RCC 7860 (cell line): ENCODE measurements around the gene ACOT13.
"Not testable (repeated sequence)": the region's sequence is repeated elsewhere in the genome, so short reads cannot be mapped to it uniquely, and the experiment has no call there.

Source experiments
- DNase-seq: peaks from one replicate; pipeline ENCODE4 v3.0.0-alpha.2; 2015; ENCODE audit warnings: low spot score
- FAIRE-seq: peaks from 2 replicates; lab custom pipeline; 2012; peaks lifted over from hg19 to GRCh38; lab: Jason Lieb, UNC

Gene ACOT13

GRCh38 chr6:24666641-24667377, at the start of gene ACOT13, which contains the start of gene TDP2:
TSS of gene ACOT13 (plus strand) at chr6:24667077. CDS start at chr6:24667264, 187 bp downstream.
TSS of gene TDP2 (minus strand) at chr6:24666899. CDS start at chr6:24666862, 37 bp downstream.
- FAIRE-seq (no peak), DNase-seq (peak; percentile 88)

- no peak for FAIRE-seq
These were observed 47.2 kb upstream of the ACOT13 start for GRCh38 chr6:24619661-24620060.

GRCh38 chr6:24620637-24621036, 46.2 kb upstream of the ACOT13 start:
- DNase-seq: no peak

More at GRCh38 chr6:24619661-24620060, 47.2 kb upstream of the ACOT13 start:
- DNase-seq: no peak

DNA sequence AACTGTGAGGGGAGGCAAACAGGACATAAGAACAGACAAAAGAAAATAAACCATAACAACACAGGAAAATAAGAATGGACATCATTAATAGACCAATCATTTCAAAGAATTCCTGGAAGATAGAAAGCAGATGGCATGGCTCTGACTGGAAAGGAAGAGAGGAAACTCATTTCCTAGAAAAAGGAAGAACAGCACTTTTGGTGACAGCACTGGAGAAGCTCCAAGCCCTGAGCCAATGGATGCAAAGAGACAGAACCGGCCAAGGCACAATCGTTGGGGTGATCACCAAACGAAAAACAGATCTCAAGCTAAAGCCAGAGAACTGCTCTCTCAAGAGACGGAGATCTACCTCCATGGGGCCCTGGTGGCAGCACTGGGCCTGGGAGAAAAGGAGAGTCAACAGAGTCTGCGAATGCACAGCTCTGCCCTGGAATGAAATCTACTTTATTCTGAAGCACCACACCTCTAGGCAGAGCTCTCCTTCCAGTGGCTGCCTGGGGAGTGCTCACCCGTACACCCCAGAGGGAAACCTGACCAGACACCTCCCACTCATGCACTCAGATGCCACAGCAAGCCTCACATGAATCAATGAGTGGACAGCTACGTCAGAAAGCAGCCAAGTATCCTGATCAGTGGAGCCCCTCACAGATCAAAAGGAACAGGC, 45.1 kb upstream of the ACOT13 start:
- DNase-seq (no peak), FAIRE-seq (no peak)

More at GRCh38 chr6:24620637-24621036, 46.2 kb upstream of the ACOT13 start:
- no peak for FAIRE-seq

GRCh38 chr6:24630856-24631505, 35.9 kb upstream of the ACOT13 start:
- DNase-seq (no peak), FAIRE-seq (no peak)

DNA sequence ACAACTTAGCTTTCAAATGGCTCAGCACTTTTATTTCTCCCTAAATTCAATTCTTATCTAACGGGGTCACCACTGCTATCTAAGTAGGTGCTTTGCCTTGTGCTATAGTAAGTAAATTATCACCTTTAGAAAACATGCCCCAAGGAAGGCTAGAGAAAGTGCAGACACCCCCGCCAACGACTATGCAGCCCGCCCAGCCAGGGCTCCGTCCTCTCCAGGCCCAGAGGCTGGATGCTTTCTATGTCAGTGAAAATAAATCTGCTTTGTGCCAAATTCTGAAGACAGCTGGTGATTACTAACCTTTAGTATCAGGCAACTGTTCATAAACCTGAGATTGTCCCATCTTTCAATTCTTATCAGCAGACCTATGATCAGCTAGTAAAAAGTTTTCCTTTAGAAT, 35.2 kb upstream of the ACOT13 start:
- FAIRE-seq: no peak
- no peak for DNase-seq

GRCh38 chr6:24632573-24632972, 34.3 kb upstream of the ACOT13 start:
- DNase-seq: no peak
- no peak for FAIRE-seq

GRCh38 chr6:24636681-24637080, 30.2 kb upstream of the ACOT13 start:
- DNase-seq (no peak), FAIRE-seq (no peak)

DNA sequence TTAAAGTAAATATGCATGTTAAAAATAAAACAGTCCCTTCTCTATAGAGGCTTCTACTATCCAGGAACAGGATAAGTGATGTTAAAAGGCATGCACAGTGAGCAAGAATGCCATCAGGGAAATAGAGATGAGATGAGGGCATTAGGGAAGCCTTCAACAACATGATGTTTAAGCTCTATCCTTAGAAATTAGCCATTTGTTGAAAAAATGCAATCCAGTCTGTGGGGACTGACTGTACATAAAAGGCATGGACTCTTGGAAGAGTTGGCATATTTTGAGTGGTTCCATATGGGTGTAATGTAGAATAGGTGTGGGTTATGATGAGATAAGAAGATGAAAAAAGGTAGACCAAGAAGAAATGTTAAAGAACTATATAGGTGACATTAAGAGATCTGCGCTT, 26.7 kb upstream of the ACOT13 start:
- FAIRE-seq (no peak), DNase-seq (no peak)

DNA sequence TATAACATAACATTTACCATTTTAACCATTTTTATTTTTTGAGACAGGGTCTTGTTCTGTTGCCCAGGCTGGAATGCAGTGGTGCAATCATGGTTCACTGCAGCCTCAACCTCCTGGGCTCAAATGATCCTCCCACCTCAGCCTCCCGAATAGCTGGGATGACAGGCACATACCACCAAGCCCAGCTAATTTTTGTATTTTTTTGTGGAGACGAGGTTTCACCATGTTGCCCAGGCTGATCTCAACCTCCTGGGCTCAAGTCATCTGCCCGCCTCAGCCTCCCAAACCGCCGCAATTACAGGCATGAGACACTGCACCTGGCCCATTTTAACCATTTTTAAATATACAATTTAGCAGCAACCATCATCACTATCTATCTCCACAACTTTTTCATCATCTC, 26.2 kb upstream of the ACOT13 start:
- DNase-seq, FAIRE-seq: not testable (repeated sequence)

DNA sequence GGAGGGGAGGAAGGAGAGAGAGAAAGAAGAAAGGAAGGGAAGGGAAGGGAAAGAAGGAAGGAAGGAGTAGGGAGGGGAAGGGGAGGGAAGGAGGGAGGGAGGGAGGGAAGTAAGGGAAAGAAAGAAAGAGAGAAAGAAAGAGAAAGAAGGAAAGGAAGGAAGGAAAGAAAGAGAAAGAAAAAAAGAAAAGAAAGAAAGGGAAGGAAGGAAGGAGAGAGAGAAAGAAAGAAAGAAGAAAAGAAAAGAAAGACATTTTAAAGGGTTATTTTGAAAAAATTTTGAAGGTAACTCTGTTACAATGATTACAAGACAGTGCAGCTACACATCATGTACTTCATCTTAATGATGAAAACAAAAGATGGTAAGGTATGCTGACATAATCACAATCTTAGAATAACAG, 24.8 kb upstream of the ACOT13 start:
- FAIRE-seq (no peak), DNase-seq (no peak)

GRCh38 chr6:24643920-24644319, 23.0 kb upstream of the ACOT13 start:
- FAIRE-seq: no peak
- no peak for DNase-seq

GRCh38 chr6:24644377-24644776, 22.5 kb upstream of the ACOT13 start:
- DNase-seq (no peak), FAIRE-seq (no peak)

DNA sequence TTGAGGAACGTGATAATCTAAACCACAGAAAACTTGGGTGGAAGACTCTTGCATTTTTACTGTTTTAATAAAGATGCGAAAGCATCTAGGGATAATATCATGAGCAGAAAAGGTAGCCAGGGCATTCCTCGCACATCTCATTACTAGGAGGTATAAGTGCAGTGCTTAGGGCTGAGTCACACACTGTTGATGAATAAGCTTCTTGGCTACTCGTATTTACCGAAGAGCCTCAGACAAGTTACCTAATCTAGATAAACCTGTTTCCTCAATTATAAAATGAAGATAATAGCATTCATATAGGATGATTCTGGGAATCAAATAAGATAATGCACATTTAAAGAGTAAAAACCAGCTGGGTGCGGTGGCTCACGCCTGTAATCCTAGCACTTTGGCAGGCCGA, 20.1 kb upstream of the ACOT13 start:
- no peak for FAIRE-seq

GRCh38 chr6:24648276-24648675, 18.6 kb upstream of the ACOT13 start:
- DNase-seq (no peak), FAIRE-seq (no peak)

More for the DNA sequence above, 20.1 kb upstream of the ACOT13 start:
- DNase-seq: peak; percentile 37

DNA sequence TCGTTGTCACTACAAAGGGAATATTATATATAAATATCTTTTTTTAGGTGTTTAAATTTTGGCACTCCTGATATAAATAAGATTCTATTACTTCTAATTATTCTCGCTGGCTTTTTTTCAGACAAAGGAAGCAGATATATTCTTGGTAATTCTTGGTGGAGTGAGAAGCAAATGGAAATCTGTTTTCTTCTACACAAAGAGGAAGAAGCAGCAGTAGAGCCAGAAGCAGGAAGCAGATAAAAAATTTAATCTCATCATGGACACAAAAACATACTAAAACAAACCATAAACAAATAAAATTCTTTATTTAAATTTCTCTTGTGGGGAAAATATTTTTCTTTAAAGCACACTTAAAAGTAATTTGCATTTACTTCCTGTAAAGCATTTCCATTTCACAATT, 17.2 kb upstream of the ACOT13 start:
- FAIRE-seq (no peak), DNase-seq (no peak)

DNA sequence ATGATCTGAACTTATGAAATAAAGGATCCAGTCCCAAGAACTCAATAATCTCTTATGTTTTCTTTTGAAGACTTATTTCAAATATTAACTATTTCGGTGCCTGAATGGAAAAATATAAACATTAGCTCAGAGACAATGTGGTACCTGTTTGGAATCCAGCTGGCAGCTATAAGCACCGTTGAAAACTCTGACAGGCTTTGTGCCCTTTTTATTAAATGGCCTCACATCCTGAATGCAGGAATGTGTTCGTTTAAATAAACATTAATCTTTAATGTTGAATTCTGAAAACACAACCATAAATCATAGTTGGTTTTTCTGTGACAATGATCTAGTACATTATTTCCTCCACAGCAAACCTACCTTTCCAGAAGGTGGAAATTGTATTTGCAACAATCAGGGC, 16.5 kb upstream of the ACOT13 start:
- no peak for FAIRE-seq
- DNase-seq: no peak

GRCh38 chr6:24655215-24655614, 11.7 kb upstream of the ACOT13 start:
- FAIRE-seq (no peak), DNase-seq (no peak)

GRCh38 chr6:24658573-24659560, 8.0 kb upstream of the ACOT13 start:
- FAIRE-seq (no peak), DNase-seq (no peak)

DNA sequence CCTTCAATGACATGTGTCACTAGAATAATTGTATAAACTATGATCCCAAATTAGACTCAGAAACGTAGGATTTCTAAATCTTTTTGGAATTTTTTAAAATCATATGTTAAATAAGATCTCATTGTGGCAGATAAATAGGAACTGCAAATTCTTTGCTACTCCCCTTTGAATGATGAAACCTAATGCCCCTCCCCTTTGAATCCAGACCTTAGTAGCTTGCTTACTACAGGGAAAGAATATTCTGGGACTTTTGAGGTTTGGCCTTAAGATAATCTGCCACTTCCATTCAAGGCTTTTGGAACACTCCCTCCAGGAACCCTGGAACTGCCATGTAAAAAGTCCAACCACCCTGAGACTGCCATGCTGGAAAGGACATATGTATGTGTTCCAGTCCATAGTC, 7.3 kb upstream of the ACOT13 start:
- DNase-seq (no peak), FAIRE-seq (no peak)

GRCh38 chr6:24660105-24660504, 6.8 kb upstream of the ACOT13 start:
- no peak for DNase-seq
- FAIRE-seq: no peak
